Mucosa of descending colon (tissue), 3 donors: ENCODE data around the gene ERMP1. TPM values are rescaled to one million over a fixed set of nuclear protein-coding genes. Genes with fewer than 3 reads are reported as not detected.

Source experiments
- ATAC-seq: fragments of 200-7000 bp; cut with Tn5 transposase; one replicate; pipeline ENCODE4 v1.9.1; 2020; ENCODE audit warnings: mild to moderate bottlenecking, moderate library complexity
- DNase-seq, 3 donors: peaks; one replicate each; pipeline ENCODE4 v3.0.0-alpha.2; 2020
- H3K36me3 ChIP-seq: fragments of 200-600 bp; one replicate; pipeline ENCODE4 v1.8.0; 2021; ENCODE audit warnings: low read depth, mild to moderate bottlenecking
- H3K4me1 ChIP-seq: fragments of 200-600 bp; one replicate; pipeline ENCODE4 v1.8.0; 2021; ENCODE audit warnings: low read depth, mild to moderate bottlenecking
- H3K4me3 ChIP-seq: fragments of 200-600 bp; one replicate; pipeline ENCODE4 v1.8.0; 2021; ENCODE audit warnings: mild to moderate bottlenecking
- H3K9me3 ChIP-seq: fragments of 200-600 bp; one replicate; pipeline ENCODE4 v1.8.0; 2021; ENCODE audit warnings: mild to moderate bottlenecking
- CTCF ChIP-seq: fragments of 200-600 bp; IDR thresholded peaks from one replicate; pipeline ENCODE4 v1.8.0; 2022; ENCODE audit warnings: antibody characterized with exemption, mild to moderate bottlenecking
- intact Hi-C, 2 donors: fragments of 100-400 bp; cut with DNase I in 1 of 2; cut with micrococcal nuclease in 1 of 2; formaldehyde crosslinking; loops; one replicate each; pipeline versions ENCODE4 v1.11.0 to v1.11.1; 2022; cut with DNase I, micrococcal nuclease
- total RNA-seq, 3 donors: library from RNA; stranded (reverse); fragmentation: NEBNext Ultra II Directional in 2 of 3; extraction: Animal tissue kit (Norgen Biotek cat#: 25700) in 2 of 3; gene quantifications; one replicate each; pipeline versions ENCODE4 v1.2.1 to v1.2.4, GENCODE V29; 2021 to 2023
- donor health status: DM: no; HTN: no; CAD: no; lungs with moderate emphysema.
- donor health status: DM: no; HTN: no; CAD: no.
- donor health status: DM: no; HTN: yes; CAD: no.

The ERMP1 gene
- total RNA-seq, 3 donors from 2014 or later = 29.5 to 60.6 (median 34.1) TPM

GRCh38 chr9:5870020-5870339 is 37.1 kb upstream of the ERMP1 start:
- ATAC-seq (no peak), DNase-seq (no peak)
- Histone ChIP-seq H3K4me1 (no peaks in the 10 kb centered on the region), H3K4me3 (no peak overlapping the region), H3K9me3 (no peaks in the 10 kb centered on the region), H3K36me3 (no peaks in the 10 kb centered on the region)
- no peak for TF ChIP-seq CTCF
- intact Hi-C loops = no loop called here

- ATAC-seq (peak; percentile 60), DNase-seq (peak in 2 of 3 donors; percentile 27 to 41)
- H3K36me3 ChIP-seq = no peaks in the 10 kb centered on the region
- H3K4me1 ChIP-seq = no peaks in the 10 kb centered on the region
- TF ChIP-seq CTCF = peak; percentile 9
- intact Hi-C loops = no loop called here
- H3K4me3 ChIP-seq = no peak overlapping the region
- H3K9me3 ChIP-seq = no peaks in the 10 kb centered on the region
Measured at GRCh38 chr9:5869315-5870019, 36.5 kb upstream of the ERMP1 start.

- no peaks in the 10 kb centered on the region for H3K9me3 ChIP-seq
- ATAC-seq (no peak), DNase-seq (no peak)
- intact Hi-C loops = no loop called here
- no peak for TF ChIP-seq CTCF
- peaks cover 5% of the 10 kb centered on the region for H3K4me1 ChIP-seq
- H3K36me3 ChIP-seq = no peaks in the 10 kb centered on the region
- no peak overlapping the region for H3K4me3 ChIP-seq
Measured at GRCh38 chr9:5868235-5868634, 35.3 kb upstream of the ERMP1 start.

- peaks cover 11% of the 10 kb centered on the region for H3K4me1 ChIP-seq
- H3K9me3 ChIP-seq = no peaks in the 10 kb centered on the region
- intact Hi-C loops = no loop called here
- H3K4me3 ChIP-seq = no peak overlapping the region
- DNase-seq = no peak
- no peak for TF ChIP-seq CTCF
- no peak for ATAC-seq
- no peaks in the 10 kb centered on the region for H3K36me3 ChIP-seq
Measured at GRCh38 chr9:5866685-5867084, 33.8 kb upstream of the ERMP1 start.

- no peak for DNase-seq
- intact Hi-C loops = no loop called here
- Histone ChIP-seq H3K4me3 (no peak overlapping the region), H3K9me3 (no peaks in the 10 kb centered on the region), H3K36me3 (no peaks in the 10 kb centered on the region), H3K4me1 (peaks cover 11% of the 10 kb centered on the region)
- no peak for ATAC-seq
- no peak for TF ChIP-seq CTCF
Measured at GRCh38 chr9:5866272-5866671, 33.4 kb upstream of the ERMP1 start.

- ATAC-seq (no peak), DNase-seq (no peak)
- H3K9me3 ChIP-seq = no peaks in the 10 kb centered on the region
- H3K4me3 ChIP-seq = no peak overlapping the region
- TF ChIP-seq CTCF = no peak
- H3K36me3 ChIP-seq = no peaks in the 10 kb centered on the region
- peaks cover 12% of the 10 kb centered on the region for H3K4me1 ChIP-seq
- intact Hi-C loops = no loop called here
Measured at GRCh38 chr9:5864446-5864845, 31.5 kb upstream of the ERMP1 start.
